ENCODE results near the gene GP1BA.

The GP1BA gene

GRCh38 chr17:4897785-4898184, 34.3 kb upstream of the GP1BA start:
- in situ Hi-C loops (cut with MboI; ENCODE audit: low sequenced_read_pairs, unreplicated experiment): no loop called here

DNA sequence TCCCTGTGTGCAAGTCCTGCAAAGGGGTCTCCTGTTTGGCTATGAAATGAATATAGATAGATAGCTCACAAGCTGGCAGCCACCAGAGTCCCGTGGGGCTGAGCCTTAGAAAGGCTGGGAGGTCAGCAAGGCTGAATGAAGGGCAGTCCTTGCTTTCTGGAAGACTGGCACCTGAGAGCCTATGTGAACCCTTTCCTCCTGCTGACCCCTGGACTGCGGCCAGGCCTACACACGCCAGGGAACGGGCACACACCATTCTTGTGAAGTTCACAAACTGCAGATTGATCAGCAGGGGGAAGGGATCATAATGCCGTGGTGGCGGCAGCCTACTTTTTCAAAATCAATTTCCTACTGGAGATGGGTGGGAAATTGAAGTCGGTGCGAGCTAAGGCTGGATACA, 33.7 kb upstream of the GP1BA start:
- DNase-seq (ENCODE audit: low spot score): no peak
- in situ Hi-C loops (cut with MboI; ENCODE audit: low sequenced_read_pairs, unreplicated experiment): no loop called here
- TF ChIP-seq, protein P1, sequence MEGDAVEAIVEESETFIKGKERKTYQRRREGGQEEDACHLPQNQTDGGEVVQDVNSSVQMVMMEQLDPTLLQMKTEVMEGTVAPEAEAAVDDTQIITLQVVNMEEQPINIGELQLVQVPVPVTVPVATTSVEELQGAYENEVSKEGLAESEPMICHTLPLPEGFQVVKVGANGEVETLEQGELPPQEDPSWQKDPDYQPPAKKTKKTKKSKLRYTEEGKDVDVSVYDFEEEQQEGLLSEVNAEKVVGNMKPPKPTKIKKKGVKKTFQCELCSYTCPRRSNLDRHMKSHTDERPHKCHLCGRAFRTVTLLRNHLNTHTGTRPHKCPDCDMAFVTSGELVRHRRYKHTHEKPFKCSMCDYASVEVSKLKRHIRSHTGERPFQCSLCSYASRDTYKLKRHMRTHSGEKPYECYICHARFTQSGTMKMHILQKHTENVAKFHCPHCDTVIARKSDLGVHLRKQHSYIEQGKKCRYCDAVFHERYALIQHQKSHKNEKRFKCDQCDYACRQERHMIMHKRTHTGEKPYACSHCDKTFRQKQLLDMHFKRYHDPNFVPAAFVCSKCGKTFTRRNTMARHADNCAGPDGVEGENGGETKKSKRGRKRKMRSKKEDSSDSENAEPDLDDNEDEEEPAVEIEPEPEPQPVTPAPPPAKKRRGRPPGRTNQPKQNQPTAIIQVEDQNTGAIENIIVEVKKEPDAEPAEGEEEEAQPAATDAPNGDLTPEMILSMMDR (IDR thresholded peaks at IDR 0.05; ENCODE audit: borderline replicate concordance, control extremely low read depth, extremely low read depth, insufficient read depth, missing control alignments): no peak

More at GRCh38 chr17:4897785-4898184, 34.3 kb upstream of the GP1BA start:
- TF ChIP-seq, protein P1 (IDR thresholded peaks at IDR 0.05; ENCODE audit: borderline replicate concordance, control extremely low read depth, extremely low read depth, insufficient read depth, missing control alignments): no peak
- DNase-seq (ENCODE audit: low spot score): no peak

GRCh38 chr17:4898927-4899326, 33.1 kb upstream of the GP1BA start:
- TF ChIP-seq, protein P1 (IDR thresholded peaks at IDR 0.05; ENCODE audit: borderline replicate concordance, control extremely low read depth, extremely low read depth, insufficient read depth, missing control alignments): no peak
- DNase-seq (ENCODE audit: low spot score): no peak
- in situ Hi-C loops (cut with MboI; ENCODE audit: low sequenced_read_pairs, unreplicated experiment): no loop called here

GRCh38 chr17:4899341-4900230, 32.5 kb upstream of the GP1BA start, which contains the start of gene C17orf107:
TSS of gene C17orf107 (plus strand) at chr17:4899536. CDS start at chr17:4899763, 227 bp downstream.
- TF ChIP-seq, protein P1 (IDR thresholded peaks at IDR 0.05; ENCODE audit: borderline replicate concordance, control extremely low read depth, extremely low read depth, insufficient read depth, missing control alignments): no peak
- peak; percentile 93 for DNase-seq (ENCODE audit: low spot score)
- in situ Hi-C loops (cut with MboI; ENCODE audit: low sequenced_read_pairs, unreplicated experiment): no loop called here

- no peak for DNase-seq (ENCODE audit: low spot score)
- TF ChIP-seq, protein P1 (IDR thresholded peaks at IDR 0.05; ENCODE audit: borderline replicate concordance, control extremely low read depth, extremely low read depth, insufficient read depth, missing control alignments): no peak
- in situ Hi-C loops (cut with MboI; ENCODE audit: low sequenced_read_pairs, unreplicated experiment): no loop called here
These were observed 31.6 kb upstream of the GP1BA start for GRCh38 chr17:4900231-4901107.

DNA sequence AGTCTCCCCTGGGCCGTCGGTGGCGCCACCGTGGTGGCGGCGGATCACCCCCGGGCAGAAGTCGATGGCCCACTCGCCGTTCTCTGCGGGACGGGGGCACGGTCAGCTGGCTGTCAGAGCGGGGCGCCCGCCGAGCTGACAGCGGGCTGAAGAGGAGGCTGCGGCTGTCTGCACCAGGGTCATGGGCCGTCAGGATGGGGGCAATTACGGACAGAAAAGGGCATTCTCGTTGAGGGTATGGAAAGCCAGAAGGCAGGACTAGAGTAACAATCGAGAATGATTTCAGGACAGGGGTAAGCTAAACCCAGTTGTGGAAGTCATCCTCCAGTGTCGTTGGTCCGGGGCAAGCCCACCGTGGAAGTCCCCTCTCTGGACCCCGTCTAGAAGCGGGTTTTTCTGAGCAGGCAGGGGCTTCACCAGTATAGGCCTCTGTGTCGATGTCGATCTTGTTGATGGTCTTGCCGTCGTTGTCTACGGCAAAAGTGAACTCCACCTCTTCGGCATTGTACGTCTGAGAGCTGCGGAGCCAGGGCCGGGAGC, 30.9 kb upstream of the GP1BA start:
- in situ Hi-C loops (cut with MboI; ENCODE audit: low sequenced_read_pairs, unreplicated experiment): no loop called here
- no peak for DNase-seq (ENCODE audit: low spot score)
- TF ChIP-seq, protein P1 (IDR thresholded peaks at IDR 0.05; ENCODE audit: borderline replicate concordance, control extremely low read depth, extremely low read depth, insufficient read depth, missing control alignments): no peak

All from GM13976 (cell line).